Amniotic stem cell (primary cell): ENCODE results near the gene CCDC89.
A peak's percentile ranks its signal among the peaks of the same experiment; 100 is the strongest.

ENCODE experiments used
- DNase-seq: peaks from one replicate; lab custom pipeline; 2025; lab: John Stamatoyannopoulos, UW

CCDC89 gene

DNA sequence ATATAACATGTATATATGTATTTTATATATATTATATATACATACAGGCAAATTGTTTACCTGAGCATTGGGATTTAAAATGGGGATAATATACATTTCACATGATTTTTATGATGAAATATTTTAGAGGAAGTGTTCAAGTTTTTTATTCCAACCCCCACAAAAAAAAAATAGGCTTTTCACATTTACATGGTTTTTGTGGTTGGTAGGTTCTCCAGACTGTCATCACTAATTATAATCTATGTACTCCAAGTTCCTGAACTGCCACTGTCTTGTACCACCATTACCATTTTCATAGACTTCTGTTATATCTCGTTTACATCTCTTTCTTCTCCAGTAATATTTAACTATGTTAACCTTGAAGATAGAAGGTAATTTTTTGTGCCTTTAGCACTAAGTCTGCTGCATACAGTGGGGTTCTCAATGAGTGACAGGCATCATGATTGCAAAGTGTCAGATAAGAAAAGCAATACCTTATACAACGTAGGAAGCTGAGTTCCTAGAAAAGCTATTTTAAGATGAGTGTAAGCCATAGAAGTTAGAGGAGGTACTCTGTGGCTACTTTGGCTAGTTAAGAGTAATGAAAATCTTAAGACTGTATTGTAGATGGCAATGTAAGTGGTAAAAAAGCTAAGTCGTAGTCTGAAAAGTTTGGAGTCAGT, 33.1 kb downstream of the CCDC89 start:
- no peak for DNase-seq

DNA sequence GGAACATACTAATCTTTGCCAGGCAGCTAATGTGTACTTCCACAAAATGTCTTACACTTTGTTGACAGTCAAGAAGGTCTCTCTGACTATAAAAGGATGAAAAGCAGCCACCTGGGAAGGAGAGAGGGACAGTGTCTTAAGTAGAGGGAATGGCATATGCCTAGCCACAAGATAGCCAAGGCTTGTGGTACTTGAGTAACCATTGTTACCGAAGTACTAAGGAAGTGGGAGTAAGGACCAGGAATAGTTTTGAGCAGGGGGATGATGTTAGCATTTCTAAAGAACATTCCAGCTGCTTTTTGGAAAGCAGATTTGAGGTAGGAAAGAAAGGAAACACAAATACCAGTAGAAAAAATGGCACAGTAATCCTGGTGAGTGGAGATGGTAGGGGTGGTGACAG, 34.9 kb downstream of the CCDC89 start:
- DNase-seq = no peak

- peak; percentile 70 for DNase-seq
Observed at GRCh38 chr11:85647604-85648299, 38.2 kb downstream of the CCDC89 start, which contains the start of gene TMEM126A. Gene TMEM126A (plus strand): TSS chr11:85647967. CDS start chr11:85650256, 2,289 bp downstream.

GRCh38 chr11:85647078-85647477, 38.9 kb downstream of the CCDC89 start:
- DNase-seq = no peak

- no peak for DNase-seq
Observed at GRCh38 chr11:85643191-85643614, 42.8 kb downstream of the CCDC89 start.

DNA sequence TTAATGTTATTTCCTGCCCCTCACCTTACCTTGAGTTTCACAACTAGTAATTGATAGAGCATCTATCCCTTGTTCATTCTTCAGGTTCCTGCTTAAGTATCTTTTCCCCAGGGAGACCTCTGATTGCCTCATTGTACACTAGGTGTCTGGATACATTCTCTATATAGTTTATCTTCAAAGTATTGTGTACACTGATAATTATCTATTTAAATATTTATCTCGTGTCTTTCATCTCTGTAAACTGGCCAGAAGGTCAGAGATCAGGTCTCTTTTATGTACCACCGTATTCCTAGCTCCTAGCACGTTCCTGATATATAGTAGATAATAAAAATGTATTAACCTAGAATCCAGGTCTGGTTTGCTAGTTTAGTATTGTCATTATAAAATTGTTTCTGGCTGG, 51.2 kb downstream of the CCDC89 start:
- DNase-seq = no peak
